HG03139 (cell line): ENCODE results near the gene PRKCA.
A peak's percentile ranks its signal among the peaks of the same experiment; 100 is the strongest.
"Not testable (repeated sequence)": the region's sequence is repeated elsewhere in the genome, so short reads cannot be mapped to it uniquely, and the experiment has no call there.

ENCODE experiments used
- ATAC-seq: cut with Tn5 transposase; IDR thresholded peaks from one replicate; pipeline ENCODE4 v1.9.1; 2021; ENCODE audit not compliant: unreplicated experiment

The PRKCA gene

DNA sequence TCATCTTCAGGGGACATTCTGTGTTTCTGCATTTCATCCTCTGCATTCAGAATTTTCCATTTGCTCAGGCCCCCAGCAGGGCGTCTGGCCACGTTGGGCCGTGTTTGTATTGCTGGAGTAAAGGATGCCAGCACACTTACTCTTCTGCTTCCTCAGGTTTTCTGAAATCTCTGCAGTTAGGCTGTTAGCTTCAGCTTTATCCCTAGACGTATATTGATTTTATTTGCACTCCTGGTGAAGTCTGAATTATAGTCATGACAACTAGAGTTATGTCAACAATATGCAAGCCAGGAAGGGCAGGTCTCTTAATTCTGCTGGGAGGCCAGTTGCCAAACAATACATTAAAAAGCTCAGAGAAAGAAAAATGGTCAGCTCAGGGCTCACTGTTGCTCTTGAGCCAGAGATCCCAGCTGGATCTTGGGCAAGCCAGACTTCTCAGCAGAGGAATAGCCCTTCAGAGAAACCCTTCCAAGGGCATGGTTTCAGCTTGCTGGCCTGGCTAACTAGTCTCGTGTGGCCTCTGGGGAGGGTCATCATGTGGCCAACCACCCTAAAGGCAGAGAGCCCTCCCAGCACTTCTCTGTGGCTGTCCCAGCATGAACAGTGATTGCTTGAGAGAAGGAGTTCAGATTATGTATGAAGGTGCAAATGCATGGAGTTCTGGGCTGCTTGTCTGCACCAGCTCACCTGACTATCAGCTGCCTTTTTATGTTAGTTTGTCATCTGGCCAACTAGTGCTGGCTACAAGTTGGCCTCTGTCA is 422.3 kb downstream of the PRKCA start:
- ATAC-seq: no peak

DNA sequence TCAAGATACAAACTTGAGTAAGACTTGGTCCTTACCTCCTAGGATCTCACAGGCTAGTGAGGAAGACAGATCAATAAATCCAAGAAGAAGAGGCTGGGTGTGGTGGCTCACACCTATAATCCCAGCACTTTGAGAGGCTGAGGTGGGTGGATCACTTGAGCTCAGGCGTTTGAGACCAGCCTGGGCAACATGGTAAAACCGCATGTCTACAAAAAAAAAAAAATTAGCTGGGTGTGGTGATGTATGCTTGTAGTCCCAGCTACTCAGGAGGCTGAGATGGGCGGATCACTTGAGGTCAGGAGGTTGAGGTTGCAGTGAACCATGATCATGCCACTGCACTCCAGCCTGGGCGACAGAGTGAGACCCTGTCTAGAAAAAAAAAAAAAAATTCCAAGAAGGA is 423.0 kb downstream of the PRKCA start:
- ATAC-seq: not testable (repeated sequence)

DNA sequence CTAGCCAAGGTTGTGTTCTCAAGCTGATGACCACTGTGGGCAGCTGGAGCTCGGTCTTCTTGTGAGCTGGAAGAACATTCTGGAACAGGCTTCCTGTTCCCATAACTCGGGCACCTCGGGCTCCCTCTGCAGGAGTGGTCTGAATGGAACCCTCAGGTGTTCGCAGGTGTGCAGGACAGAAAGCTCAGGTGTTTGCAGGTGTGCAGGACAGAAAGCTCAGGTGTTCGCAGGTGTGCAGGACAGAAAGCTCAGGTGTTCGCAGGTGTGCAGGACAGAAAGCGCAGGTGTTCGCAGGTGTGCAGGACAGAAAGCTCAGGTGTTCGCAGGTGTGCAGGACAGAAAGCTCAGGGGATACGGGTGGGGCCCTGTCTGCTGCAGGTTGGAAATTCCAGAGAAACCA is 423.5 kb downstream of the PRKCA start:
- ATAC-seq: no peak

DNA sequence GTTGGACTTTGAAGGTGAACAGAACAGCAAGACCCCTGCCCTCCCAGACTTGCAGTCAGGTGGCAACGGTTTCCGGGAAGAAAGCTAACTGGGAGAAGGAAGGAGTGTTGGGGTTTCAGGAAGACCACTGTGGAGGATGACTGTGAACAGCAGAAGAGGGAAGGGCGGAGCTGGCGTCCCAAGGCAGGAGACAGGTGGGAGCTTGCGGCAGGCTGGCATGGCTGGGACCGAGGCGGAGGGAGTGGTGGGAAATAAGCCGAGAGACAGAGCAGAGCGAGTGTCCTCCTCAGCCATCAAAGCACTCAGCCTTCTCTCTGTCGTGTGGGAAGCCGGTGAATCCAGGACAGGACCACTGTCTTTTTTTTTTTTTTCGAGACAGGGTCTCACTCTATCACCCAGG is 424.0 kb downstream of the PRKCA start:
- ATAC-seq: no peak

DNA sequence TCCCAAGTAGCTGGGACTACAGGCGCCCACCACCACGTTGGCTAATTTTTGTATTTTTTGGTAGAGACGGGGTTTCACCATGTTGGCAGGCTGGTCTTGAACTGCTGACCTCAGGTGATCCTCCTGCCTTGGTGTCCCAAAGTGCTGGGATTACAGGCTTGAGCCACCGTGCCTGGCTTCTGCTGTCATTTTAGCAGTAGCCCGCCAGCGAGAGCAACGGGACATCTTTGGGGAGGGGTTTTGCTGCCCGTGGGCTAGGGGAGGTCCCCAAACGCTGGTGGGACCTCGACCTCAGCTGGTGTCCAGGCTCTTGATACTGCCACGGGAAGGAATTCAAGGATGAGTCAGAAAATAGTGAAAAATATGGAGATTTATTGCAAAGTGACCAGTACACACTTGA is 424.4 kb downstream of the PRKCA start:
- ATAC-seq: no peak

DNA sequence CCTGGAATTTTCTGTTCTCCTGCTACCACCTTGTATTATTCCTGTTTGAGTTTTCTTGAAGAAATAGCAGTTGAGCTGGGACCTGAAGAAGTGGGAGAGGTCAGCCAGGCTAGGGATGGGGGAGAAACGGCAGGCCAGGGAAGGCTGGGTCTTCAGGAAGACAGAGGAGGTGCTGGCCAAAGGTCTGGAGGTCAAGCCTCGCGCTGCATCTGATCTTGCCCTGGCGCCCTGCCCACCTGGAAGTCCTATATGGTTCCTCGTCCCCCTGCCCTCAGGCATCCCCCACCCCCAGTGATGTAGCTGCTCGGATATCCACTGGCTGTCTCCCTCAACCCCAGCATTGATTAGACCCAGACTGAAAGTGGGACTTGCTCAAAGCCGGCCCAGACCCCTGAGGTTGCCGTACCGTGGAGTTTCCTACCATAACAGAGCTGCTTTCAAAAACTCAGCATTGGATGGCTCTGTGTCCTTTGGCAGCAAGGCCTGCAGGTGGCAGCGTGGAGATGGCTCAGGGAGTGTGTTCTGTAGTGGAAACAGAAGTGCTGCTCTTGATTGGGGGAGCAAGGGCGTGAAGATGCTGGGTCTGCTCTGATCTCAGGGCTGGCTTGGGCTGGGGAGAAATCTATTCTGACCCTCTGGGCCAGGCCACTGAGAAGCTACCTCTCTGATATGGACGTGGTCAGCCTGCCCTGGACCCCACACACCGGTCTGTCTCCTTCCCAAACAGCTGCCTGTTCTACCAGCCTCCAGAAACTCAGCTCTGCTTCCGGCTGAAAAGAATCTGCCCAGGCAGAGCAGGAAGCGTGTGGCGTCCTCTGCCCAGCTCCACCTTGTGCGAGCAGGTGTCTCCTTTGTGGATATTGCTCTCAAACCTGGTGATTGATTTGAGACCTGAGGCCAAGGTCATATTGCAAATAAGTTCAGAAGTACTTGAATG is 425.5 kb downstream of the PRKCA start:
- peak; percentile 73 for ATAC-seq

- ATAC-seq: no peak
Observed at GRCh38 chr17:66730461-66730923, 428.1 kb downstream of the PRKCA start.

DNA sequence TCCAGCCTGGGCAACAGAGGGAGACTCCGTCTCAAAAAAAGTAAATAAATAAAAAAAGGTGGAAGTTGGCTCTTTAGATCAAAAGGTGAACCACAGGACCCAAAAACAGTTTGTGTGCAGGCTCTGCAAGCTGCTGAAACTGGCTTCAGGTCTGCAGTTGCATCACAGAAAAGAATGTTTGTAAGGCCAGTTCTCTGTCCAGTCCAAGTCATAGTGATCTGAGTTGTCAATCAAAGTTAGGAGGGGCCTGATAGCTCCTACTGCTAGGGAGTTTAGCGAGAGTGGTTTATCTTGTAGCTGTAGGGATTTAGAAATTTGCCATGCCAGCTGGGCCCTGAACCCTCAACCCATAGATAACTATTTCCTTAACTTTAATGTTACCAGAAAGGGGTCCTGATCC is 431.3 kb downstream of the PRKCA start:
- no peak for ATAC-seq

DNA sequence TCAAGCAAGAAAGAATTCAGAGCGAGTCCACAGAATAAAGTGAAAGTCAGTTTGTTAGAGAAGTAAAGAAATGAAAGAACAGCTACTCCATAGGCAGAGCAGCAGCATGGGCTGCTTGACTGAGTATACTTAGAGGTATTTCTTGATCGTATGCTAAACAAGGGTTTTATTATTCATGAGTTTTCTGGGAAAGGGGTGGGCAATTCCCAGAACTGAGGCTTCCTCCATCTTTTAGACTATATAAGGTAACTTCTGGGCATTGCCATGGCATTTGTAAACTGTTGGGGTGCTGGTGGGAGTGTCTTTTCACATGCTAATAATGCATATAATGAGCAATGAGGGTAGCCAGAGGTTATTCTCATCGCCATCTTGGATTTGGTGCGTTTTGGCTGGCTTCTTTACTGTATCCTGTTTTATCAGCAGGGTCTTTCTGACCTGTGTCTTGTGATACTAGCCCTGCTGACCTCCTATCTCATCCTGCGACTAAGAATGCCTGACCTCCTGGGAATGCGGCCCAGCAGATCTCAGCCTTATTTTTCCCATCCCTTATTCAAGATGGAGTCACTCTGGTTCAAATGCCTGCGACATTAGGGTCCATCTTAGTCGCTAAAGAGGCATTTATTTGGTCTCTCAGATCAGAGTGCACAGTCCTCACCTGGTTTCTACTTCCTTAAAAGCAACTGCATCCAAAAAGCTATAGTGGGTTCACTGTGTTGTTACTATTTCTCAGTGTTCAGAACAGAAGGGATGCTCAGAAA is 432.0 kb downstream of the PRKCA start:
- ATAC-seq: no peak

GRCh38 chr17:66737524-66737923 is 435.1 kb downstream of the PRKCA start:
- no peak for ATAC-seq

DNA sequence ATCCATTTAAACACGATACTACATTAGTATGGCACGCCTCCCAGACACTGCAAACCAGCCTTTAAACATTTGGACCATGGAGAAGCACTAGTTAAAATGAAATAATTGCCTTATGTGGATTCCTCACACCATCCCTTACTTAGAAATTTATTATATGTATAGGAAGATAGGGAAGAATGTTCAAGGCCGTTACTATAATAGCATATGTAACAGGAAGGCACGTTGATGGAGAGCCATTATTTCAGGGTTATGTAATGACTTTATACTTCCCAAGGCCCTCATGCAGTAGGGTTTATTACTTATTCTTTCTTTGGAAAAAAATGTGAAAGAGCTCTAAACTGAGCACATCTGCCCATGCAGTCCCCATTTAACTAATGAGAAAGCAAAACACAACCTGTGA is 435.9 kb downstream of the PRKCA start:
- ATAC-seq: no peak

- no peak for ATAC-seq
Observed at GRCh38 chr17:66739553-66739952, 437.1 kb downstream of the PRKCA start.

- no peak for ATAC-seq
Observed at GRCh38 chr17:66740226-66740625, 437.8 kb downstream of the PRKCA start.

- ATAC-seq: no peak
Observed at GRCh38 chr17:66743511-66743910, 441.1 kb downstream of the PRKCA start.

GRCh38 chr17:66746736-66747135 is 444.3 kb downstream of the PRKCA start:
- no peak for ATAC-seq

DNA sequence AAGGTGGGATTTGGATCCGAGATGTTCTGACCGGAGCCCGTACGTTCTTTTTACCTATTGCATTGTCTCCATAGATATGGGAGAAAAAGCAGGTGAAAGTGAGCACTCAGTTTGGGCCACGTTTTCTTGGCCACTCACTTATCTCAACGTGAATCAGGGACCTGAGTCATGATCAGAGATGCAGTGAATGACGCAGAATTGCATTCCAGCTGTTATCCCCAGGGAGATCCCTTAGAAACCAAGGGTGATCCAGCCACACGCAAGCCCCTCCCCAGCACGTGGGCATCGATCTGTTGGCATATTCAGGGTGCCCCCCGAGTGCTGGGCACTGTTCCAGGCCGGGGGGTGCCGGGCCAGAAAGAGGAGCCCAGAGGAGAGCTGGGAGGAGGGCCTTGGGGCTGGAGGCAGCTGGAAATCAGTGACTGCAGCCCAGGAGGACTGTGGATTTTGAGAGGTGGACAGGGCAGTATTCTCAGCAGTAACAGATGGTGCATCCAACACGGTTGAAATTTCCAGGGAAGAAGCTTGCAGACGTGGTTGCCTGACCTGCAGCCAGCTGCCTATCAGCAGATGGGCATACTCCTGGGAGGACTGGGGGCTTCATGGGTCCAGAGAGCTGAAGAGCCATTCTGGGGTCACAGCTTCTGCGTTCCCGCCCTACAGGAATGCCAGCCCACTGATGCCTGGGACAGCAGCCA is 445.3 kb downstream of the PRKCA start:
- ATAC-seq: no peak

DNA sequence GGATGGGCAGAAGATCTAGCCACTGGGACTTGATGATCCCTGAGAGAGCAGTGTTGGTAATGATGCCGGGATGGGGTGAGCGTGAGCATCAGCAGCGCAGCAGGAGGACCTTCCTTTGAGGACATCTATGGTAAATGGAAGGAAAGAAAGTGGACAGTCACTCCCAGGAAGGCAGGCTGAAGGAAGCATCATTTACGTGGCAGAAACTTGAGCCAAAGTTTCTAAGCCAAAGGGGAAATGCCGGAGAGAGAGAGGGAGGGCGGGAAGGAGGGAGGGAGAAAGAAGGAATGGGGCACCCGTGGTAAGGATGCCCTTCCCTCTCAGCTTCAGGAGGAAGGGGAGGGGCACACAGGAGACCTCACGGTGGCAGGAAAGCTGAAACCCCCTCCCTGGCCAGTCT is 446.2 kb downstream of the PRKCA start:
- ATAC-seq: no peak

DNA sequence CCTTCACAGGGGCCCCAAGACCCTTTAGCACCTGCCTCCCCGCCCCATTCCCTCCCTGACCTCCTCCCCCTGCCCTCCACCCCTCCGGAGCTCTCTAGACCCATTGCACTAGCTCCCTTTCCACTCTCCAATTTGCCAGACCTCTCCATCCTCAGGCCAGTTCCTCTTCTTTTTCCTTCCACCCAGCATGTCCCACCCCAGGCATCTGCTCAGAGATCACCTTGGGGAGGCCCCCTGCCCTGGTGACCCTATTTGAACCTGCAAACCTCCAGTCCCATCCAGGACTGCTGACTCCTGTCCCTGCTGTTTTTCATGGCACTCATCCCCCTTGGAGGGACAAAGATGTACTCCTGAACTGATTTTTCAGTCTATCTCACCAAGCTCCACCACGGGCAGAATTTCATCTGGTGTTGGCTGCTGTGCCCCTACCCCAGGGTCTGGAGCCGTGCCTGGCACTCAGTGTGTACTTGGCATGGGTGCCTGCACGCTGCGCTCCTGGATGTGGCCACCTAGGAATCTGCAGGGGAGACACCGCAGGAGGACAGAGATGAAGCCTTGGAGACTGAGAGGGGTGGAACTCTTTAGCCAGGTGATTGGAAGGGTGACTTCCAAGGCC is 446.9 kb downstream of the PRKCA start:
- ATAC-seq: no peak

DNA sequence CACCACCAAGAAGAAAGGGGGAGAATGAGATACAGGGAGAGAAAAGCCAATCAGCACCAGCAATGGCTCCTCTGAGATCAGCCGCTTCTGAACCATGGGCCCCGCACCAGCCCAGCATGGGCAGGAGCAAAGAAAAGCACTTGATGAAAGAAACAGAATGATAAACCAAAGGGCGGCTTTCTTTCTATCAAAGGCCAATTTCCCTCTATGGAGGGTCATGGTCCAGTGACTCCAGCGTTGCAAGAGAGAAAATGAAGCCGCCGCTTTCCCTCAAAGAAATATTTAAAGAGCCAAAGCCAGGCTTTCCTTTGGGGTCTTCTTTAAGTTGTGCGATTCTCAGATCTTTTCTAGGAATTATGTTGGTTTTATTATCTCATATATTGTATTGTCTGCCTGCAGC is 447.7 kb downstream of the PRKCA start:
- no peak for ATAC-seq

- no peak for ATAC-seq
Observed at GRCh38 chr17:66750781-66751543, 448.5 kb downstream of the PRKCA start.
